H1 (cell line): Measurements from ENCODE around the gene GET3. TPM values are rescaled to one million over a fixed set of nuclear protein-coding genes. Genes with fewer than 3 reads are reported as not detected.

Source experiments
- ASH2L ChIP-seq: fragments of 200-600, 300-600 bp; sonication (generic); IDR thresholded peaks from one replicate; pipeline ENCODE4 v1.7.1; 2017; ENCODE audit warnings: low read length
- HDAC2 ChIP-seq, 2 experiments: fragments of 300-600 bp in 1 of 2; sonication (generic) in 1 of 2; IDR thresholded peaks; 2 replicates each; pipeline ENCODE4 v1.6.1; 2011 to 2012; ENCODE audit warnings: low read depth in 2 of 2, low read length in 2 of 2, mild to moderate bottlenecking in 2 of 2, moderate library complexity in 2 of 2, borderline replicate concordance in 1 of 2, inconsistent platforms in 1 of 2
- JUN ChIP-seq: IDR thresholded peaks from 2 replicates; pipeline ENCODE4 v1.6.1; 2011; ENCODE audit warnings: low read depth, mild to moderate bottlenecking, improper control_type of control experiment, low read length
- NANOG ChIP-seq: IDR thresholded peaks from 2 replicates; pipeline ENCODE4 v1.6.1; 2011; ENCODE audit warnings: low read length, low read depth, mild to moderate bottlenecking, inconsistent platforms; ENCODE audit not compliant: insufficient read depth, poor library complexity, severe bottlenecking
- NRF1 ChIP-seq: IDR thresholded peaks from 2 replicates; pipeline ENCODE4 v1.6.1; 2011; ENCODE audit warnings: mild to moderate bottlenecking, low read depth, low read length, improper control_type of control experiment
- POLR2A ChIP-seq, 2 experiments: IDR thresholded peaks; 1 replicate in 1 of 2; 2 replicates in 1 of 2; pipeline ENCODE4 v1.6.1; 2011; ENCODE audit warnings: low read depth in 2 of 2, low read length in 2 of 2, mild to moderate bottlenecking in 2 of 2; ENCODE audit errors: control extremely low read depth in 1 of 2
- RAD21 ChIP-seq, 2 experiments: IDR thresholded peaks in 1 of 2; conservative IDR thresholded peaks in 1 of 2; 2 replicates each; pipeline ENCODE4 v1.6.1; 2011; ENCODE audit warnings: low read depth in 2 of 2, low read length in 2 of 2, improper control_type of control experiment in 1 of 2, inconsistent platforms in 1 of 2, mild to moderate bottlenecking in 1 of 2, moderate library complexity in 1 of 2
- RBBP5 ChIP-seq: IDR thresholded peaks from 2 replicates; pipeline ENCODE4 v1.7.1; 2012; ENCODE audit warnings: low read depth, mild to moderate bottlenecking, inconsistent platforms, low read length, moderate library complexity, borderline replicate concordance
- RXRA ChIP-seq: IDR thresholded peaks from 2 replicates; pipeline ENCODE4 v1.6.1; 2011; ENCODE audit warnings: low read depth, mild to moderate bottlenecking, low read length, moderate library complexity; ENCODE audit not compliant: insufficient read depth
- SAP30 ChIP-seq: fragments of 300-600 bp; sonication (generic); IDR thresholded peaks from 2 replicates; pipeline ENCODE4 v1.7.1; 2012; ENCODE audit warnings: low read length, moderate library complexity, mild to moderate bottlenecking, inconsistent platforms; ENCODE audit not compliant: insufficient read depth, insufficient replicate concordance
- TAF1 ChIP-seq: IDR thresholded peaks from 2 replicates; pipeline ENCODE4 v1.6.1; 2011; ENCODE audit warnings: mild to moderate bottlenecking, low read depth, low read length
- TCF12 ChIP-seq: IDR thresholded peaks from 2 replicates; pipeline ENCODE4 v1.6.1; 2011; ENCODE audit warnings: low read depth, mild to moderate bottlenecking, low read length
- polyA plus RNA-seq, 7 experiments: library from polyadenylated mRNA; depleted of rRNA in 3 of 7; stranded (reverse) in 5 of 7; unstranded in 2 of 7; fragments of >200 nt in 5 of 7; fragments of 200-250 nt in 2 of 7; gene quantifications; 1 replicate in 5 of 7; 2 replicates in 1 of 7; 4 replicates in 1 of 7; pipeline versions ENCODE4 v1.2.1 to v1.2.3, GENCODE V29; 2011 to 2013; ENCODE audit warnings: missing spikeins in 2 of 7, mixed read lengths in 2 of 7
- total RNA-seq: library from RNA; stranded (reverse); fragmentation: NEBNext Ultra II Directional; extraction: Animal tissue kit (Norgen Biotek cat#: 25700); gene quantifications from 2 replicates; pipeline ENCODE4 v1.2.1, GENCODE V29; 2021
- TF ChIP-seq, protein P1 (sequence below): IDR thresholded peaks from 2 replicates; pipeline ENCODE4 v1.6.1; 2012; ENCODE audit warnings: inconsistent platforms

GET3 gene
- total and polyA plus RNA-seq, 2 of the 8 experiments (the other 6 are each of a cell fraction or from before 2014, with no cell fraction given) = 105 to 297 TPM

DNA sequence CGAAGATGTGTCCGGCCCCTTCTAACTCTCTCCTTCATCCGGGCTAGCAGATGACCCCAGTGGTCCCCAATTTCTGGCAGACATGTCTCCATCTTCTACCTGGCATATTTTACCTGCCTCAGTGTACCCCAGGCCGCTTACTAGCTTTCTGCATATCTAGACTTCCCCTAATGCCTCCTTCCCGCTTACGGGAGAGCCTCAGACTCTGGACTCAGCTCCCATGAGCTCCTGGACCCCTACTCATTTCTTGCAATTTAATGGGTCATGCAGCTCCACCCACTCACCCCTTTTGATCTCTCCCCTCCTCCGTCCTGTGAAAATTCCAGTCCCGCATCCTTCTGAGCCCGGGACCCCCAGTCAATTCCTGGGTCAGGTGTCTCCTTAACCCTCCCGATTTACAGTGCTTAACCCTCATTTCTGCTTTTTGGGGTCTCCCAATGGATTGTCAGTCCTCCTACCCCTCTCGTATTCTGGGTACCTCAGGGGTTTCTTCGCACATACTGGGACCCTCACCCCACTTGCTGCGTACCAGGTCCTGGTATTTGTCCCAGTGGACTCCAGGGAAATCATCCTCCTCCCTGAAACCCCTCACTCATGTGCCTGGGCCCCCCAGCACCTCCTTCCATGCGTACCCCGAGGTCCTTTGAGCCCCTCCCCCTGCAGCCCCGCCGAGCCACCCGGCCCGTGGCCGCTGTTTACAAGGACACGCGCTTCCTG lies 53.5 kb downstream of the GET3 start (continued):
- TF ChIP-seq HDAC2 (IDR thresholded peaks at IDR 0.05; ENCODE audit: borderline replicate concordance in 1 of 2, low read depth in 2 of 2, low read length in 2 of 2) = peak in 1 of 2 experiments; percentile 36; a peak in 1 of 4 replicates
- no peak for TF ChIP-seq RAD21 (IDR thresholded peaks at IDR 0.05 in 1 of 2, conservative IDR thresholded peaks at IDR 0.05 in 1 of 2; ENCODE audit: low read depth in 2 of 2, low read length in 2 of 2)
- TF ChIP-seq TCF12 = no peak
- TF ChIP-seq, protein P1, sequence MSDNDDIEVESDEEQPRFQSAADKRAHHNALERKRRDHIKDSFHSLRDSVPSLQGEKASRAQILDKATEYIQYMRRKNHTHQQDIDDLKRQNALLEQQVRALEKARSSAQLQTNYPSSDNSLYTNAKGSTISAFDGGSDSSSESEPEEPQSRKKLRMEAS = peak; percentile 84
- TF ChIP-seq RBBP5 = no peak
- no peak for TF ChIP-seq POLR2A (IDR thresholded peaks at IDR 0.05; ENCODE audit: control extremely low read depth in 1 of 2, low read depth in 2 of 2, low read length in 2 of 2)
- TF ChIP-seq NANOG = no peak
- no peak for TF ChIP-seq TAF1
- no peak for TF ChIP-seq SAP30
- TF ChIP-seq NRF1 = no peak
- TF ChIP-seq ASH2L = no peak
- no peak for TF ChIP-seq JUN
- no peak for TF ChIP-seq RXRA
